ENCODE results near the gene EIF3F.

GRCh38 chr11:7971846-7972245 lies 15.3 kb upstream of the EIF3F start:
- TF ChIP-seq CTCF (conservative IDR thresholded peaks at IDR 0.05) (no peak), EZH2 (IDR thresholded peaks at IDR 0.05; ENCODE audit: low read depth) (no peak)

Data from PC-9 (cell line).